SK-N-SH (cell line): Measurements from ENCODE around the gene MX2. TPM values are rescaled to one million over a fixed set of nuclear protein-coding genes. Genes with fewer than 3 reads are reported as not detected.

Experiments used
- CTCF ChIA-PET: fragments of 300-600, 350-600 bp; formaldehyde crosslinking; extraction: SDS; loops from one replicate; lab custom pipeline; 2021; lab: Yijun Ruan, JAX
- POLR2A ChIA-PET: fragments of 350-600 bp; sonication (Branson Sonifier 250); formaldehyde crosslinking; extraction: SDS; loops from one replicate; lab custom pipeline; 2020; ENCODE audit warnings: antibody characterized with exemption, inconsistent platforms; lab: Yijun Ruan, JAX
- DNase-seq: peaks from one replicate; pipeline ENCODE4 v3.0.0; 2012
- H2AFZ ChIP-seq: fragments of 200-600 bp; sonication (generic); 2 replicates; pipeline ENCODE4 v1.8.1; 2016; ENCODE audit warnings: antibody characterized with exemption, mild to moderate bottlenecking, low read depth
- H3F3A ChIP-seq: fragments of 200-600 bp; sonication (generic); replicated peaks from 2 replicates; pipeline ENCODE3; 2016; ENCODE audit warnings: antibody characterized with exemption, mild to moderate bottlenecking; ENCODE audit not compliant: insufficient read depth
- H3K27ac ChIP-seq, 2 experiments: fragments of 200-500 bp in 1 of 2; fragments of 200-600 bp in 1 of 2; sonication (Bioruptor generic) in 1 of 2; sonication (generic), shearing (Covaris generic) in 1 of 2; 2 replicates each; pipeline versions ENCODE4 v1.5.1 to v1.6.1; 2014 to 2016; ENCODE audit warnings: low read depth in 2 of 2, inconsistent platforms in 1 of 2, low read length in 1 of 2, mild to moderate bottlenecking in 1 of 2, mixed read lengths in 1 of 2
- H3K27me3 ChIP-seq: fragments of 200-600 bp; sonication (generic), shearing (Covaris generic); 2 replicates; pipeline ENCODE4 v1.6.1; 2016; ENCODE audit warnings: mixed run types; ENCODE audit not compliant: insufficient read depth
- H3K36me3 ChIP-seq, 2 experiments: fragments of 200-500 bp in 1 of 2; fragments of 200-600 bp in 1 of 2; sonication (Bioruptor generic) in 1 of 2; sonication (generic) in 1 of 2; replicated peaks in 1 of 2; 2 replicates each; pipeline versions ENCODE3 to v1.5.1; 2014 to 2016; ENCODE audit warnings: low read length in 1 of 2, mild to moderate bottlenecking in 1 of 2; ENCODE audit not compliant: insufficient read depth in 2 of 2, control insufficient read depth in 1 of 2
- H3K4me1 ChIP-seq, 2 experiments: fragments of 200-500 bp in 1 of 2; fragments of 200-600 bp in 1 of 2; sonication (Bioruptor generic) in 1 of 2; sonication (generic), shearing (Covaris generic) in 1 of 2; 2 replicates each; pipeline versions ENCODE4 v1.5.1 to v1.6.1; 2014 to 2016; ENCODE audit warnings: low read depth in 1 of 2, low read length in 1 of 2, mixed run types in 1 of 2; ENCODE audit not compliant: insufficient read depth in 2 of 2, control insufficient read depth in 1 of 2
- H3K4me2 ChIP-seq: fragments of 200-600 bp; sonication (generic), shearing (Covaris generic); 2 replicates; pipeline ENCODE4 v1.6.1; 2017; ENCODE audit warnings: mixed run types
- H3K4me3 ChIP-seq, 2 experiments: fragments of 200-500 bp in 1 of 2; fragments of 200-600 bp in 1 of 2; sonication (Bioruptor generic) in 1 of 2; sonication (generic), shearing (Covaris generic) in 1 of 2; 2 replicates each; pipeline versions ENCODE4 v1.5.1 to v1.8.1; 2014 to 2016; ENCODE audit warnings: low read depth in 2 of 2, inconsistent platforms in 1 of 2, low read length in 1 of 2, mild to moderate bottlenecking in 1 of 2, mixed read lengths in 1 of 2, moderate library complexity in 1 of 2
- H3K79me2 ChIP-seq: fragments of 200-600 bp; sonication (generic); 2 replicates; pipeline ENCODE4 v1.8.1; 2017; ENCODE audit warnings: mild to moderate bottlenecking; ENCODE audit not compliant: insufficient read depth
- H3K9ac ChIP-seq: fragments of 200-600 bp; sonication (generic); 2 replicates; pipeline ENCODE4 v1.6.1; 2017; ENCODE audit warnings: mixed run types
- H3K9me2 ChIP-seq: fragments of 200-600 bp; sonication (generic); 2 replicates; pipeline ENCODE4 v1.6.1; 2017; ENCODE audit warnings: mixed run types
- H3K9me3 ChIP-seq: fragments of 200-600 bp; sonication (generic); 2 replicates; pipeline ENCODE4 v1.6.1; 2017; ENCODE audit warnings: mixed run types, mild to moderate bottlenecking, moderate library complexity
- H4K20me1 ChIP-seq: fragments of 200-600 bp; sonication (generic); 2 replicates; pipeline ENCODE4 v1.6.1; 2017; ENCODE audit warnings: mild to moderate bottlenecking, mixed run types; ENCODE audit not compliant: insufficient read depth
- ELF1 ChIP-seq: IDR thresholded peaks from 2 replicates; pipeline ENCODE4 v1.4.0; 2012
- EP300 ChIP-seq, 2 experiments: IDR thresholded peaks; 2 replicates each; pipeline versions ENCODE4 v1.4.0 to v1.6.1; 2012; ENCODE audit warnings: borderline replicate concordance in 1 of 2, low read depth in 1 of 2, low read length in 1 of 2
- GATA2 ChIP-seq: sonication (generic); formaldehyde crosslinking; IDR thresholded peaks from 2 replicates; pipeline ENCODE4 v1.5.0; 2020; ENCODE audit warnings: mild to moderate bottlenecking, missing genetic modification reagents
- JUND ChIP-seq: IDR thresholded peaks from 2 replicates; pipeline ENCODE4 v1.4.0; 2012
- MEF2A ChIP-seq: IDR thresholded peaks from 2 replicates; pipeline ENCODE4 v1.4.0; 2012; ENCODE audit warnings: low read depth, borderline replicate concordance
- MXI1 ChIP-seq: IDR thresholded peaks from 2 replicates; pipeline ENCODE4 v1.6.1; 2012; ENCODE audit warnings: mild to moderate bottlenecking, low read depth, low read length, improper control_type of control experiment
- NRF1 ChIP-seq: IDR thresholded peaks from 2 replicates; pipeline ENCODE4 v1.6.1; 2012; ENCODE audit warnings: low read depth, mild to moderate bottlenecking, low read length
- PBX3 ChIP-seq: IDR thresholded peaks from 2 replicates; pipeline ENCODE4; 2012
- RCOR1 ChIP-seq: fragments of 150-350 bp; IDR thresholded peaks from 2 replicates; pipeline ENCODE4 v1.6.1; 2017; ENCODE audit warnings: antibody characterized with exemption, low read length
- REST ChIP-seq: IDR thresholded peaks from 2 replicates; pipeline ENCODE4 v1.6.1; 2012; ENCODE audit warnings: mild to moderate bottlenecking, low read depth, low read length, moderate library complexity
- RFX5 ChIP-seq: IDR thresholded peaks from 2 replicates; pipeline ENCODE4 v1.6.1; 2012; ENCODE audit warnings: mild to moderate bottlenecking, improper control_type of control experiment, low read length
- RXRA ChIP-seq: IDR thresholded peaks from 2 replicates; pipeline ENCODE4 v1.4.0; 2012; ENCODE audit warnings: low read depth, mild to moderate bottlenecking, borderline replicate concordance
- USF1 ChIP-seq: IDR thresholded peaks from 2 replicates; pipeline ENCODE4 v1.4.0; 2012; ENCODE audit warnings: low read depth, borderline replicate concordance
- YY1 ChIP-seq: IDR thresholded peaks from 2 replicates; pipeline ENCODE4 v1.4.0; 2012; ENCODE audit warnings: low read depth, mild to moderate bottlenecking
- ZBTB33 ChIP-seq: IDR thresholded peaks from 2 replicates; pipeline ENCODE4 v1.4.0; 2012; ENCODE audit warnings: low read depth, borderline replicate concordance
- WGBS: methylation state at CpG from one replicate; pipeline ENCODE4 v1.1.6; 2017; ENCODE audit warnings: low lambda C conversion rate; 5-methylcytosine and 5-hydroxymethylcytosine counted together
- polyA plus RNA-seq, 3 experiments: library from polyadenylated mRNA; depleted of rRNA; stranded (reverse); fragments of >200 nt; gene quantifications; 2 replicates each; pipeline ENCODE4 v1.2.3, GENCODE V29; 2012
- TF ChIP-seq, protein P1 (sequence below): fragments of 150-350 bp; IDR thresholded peaks from 2 replicates; pipeline ENCODE4 v1.6.1; 2016; ENCODE audit warnings: mild to moderate bottlenecking, low read depth, low read length
- TF ChIP-seq, protein P2 (sequence below): fragments of 150-350 bp; IDR thresholded peaks from 2 replicates; pipeline ENCODE4 v1.6.1; 2017; ENCODE audit warnings: antibody characterized with exemption, low read length, low read depth, borderline replicate concordance

The MX2 gene
- polyA plus RNA-seq, 1 of the 3 experiments (the other 2 are of a cell fraction), result 0.08 TPM

DNA sequence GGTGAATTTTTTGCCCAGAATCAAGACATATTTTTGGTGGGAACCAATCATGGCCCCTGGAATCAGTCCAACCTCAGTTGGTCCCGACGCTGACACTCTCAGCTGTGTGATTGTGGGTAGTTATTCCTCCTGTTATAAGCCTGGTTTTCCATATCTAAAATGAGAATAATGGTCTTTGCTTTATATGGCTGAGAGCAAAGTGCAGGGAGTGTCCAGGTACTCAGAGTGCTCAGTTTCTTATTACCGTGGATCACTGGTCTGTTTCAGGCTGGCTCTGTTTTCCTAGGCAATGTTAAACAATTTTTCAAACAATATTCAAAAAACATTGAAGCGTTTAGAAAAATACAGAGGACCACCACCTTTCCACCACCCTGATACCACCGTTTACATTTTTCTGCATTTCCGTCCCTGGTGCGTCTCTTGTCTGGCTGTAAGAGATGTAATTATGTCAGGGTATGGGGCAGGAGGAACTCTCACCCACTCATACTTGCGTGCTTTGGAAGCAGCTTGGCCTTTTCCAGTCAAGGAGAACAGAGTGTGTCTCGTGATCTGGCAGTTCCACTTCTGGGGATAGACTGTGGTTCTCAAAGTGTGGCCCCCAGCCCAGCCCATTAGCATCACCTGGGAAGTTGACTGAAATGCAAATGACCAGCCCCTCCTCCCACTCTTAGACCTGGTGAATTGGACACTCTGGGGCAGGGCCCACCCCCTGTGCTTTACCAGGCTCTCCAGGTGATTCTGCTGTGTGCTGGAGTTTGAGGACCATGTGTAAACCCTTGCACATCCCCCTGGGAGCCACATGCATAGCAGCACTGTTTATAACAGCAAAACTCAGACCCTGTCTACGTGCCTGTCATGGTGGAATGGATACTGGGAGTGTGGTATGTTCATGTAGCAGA lies 71.0 kb downstream of the MX2 start (continued):
- no peak for TF ChIP-seq MEF2A
- no peak for TF ChIP-seq RFX5
- no peak for TF ChIP-seq JUND

DNA sequence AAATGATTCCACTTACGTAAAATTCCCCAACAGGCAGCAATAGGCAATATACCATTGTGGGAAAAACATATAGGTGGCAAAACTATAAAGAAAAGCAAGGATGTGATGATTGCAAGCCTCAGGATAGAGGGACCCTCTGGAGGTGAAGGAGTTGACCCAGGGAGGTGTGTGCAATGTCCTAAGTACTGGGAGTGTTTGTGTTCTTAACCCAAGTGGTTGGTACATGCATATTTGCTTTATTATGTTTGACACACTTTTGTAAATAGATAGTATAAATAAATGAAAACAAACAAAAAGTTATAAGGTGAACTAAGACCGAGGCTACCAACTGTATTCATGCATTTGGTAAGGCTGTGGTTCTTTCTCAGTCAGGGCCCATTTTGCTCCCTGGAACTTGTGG lies 71.7 kb downstream of the MX2 start:
- Histone ChIP-seq H3K4me2 (no peak overlapping the region), H2AFZ (no peak overlapping the region), H3K4me3 (no peak overlapping the region), H4K20me1 (no peaks in the 10 kb centered on the region), H3K27me3 (0 out of 2 replicates have a peak, but pooled peaks cover under 1% of the 10 kb centered on the region), H3K79me2 (no peaks in the 10 kb centered on the region), H3K36me3 (no peaks in the 10 kb centered on the region), H3K9ac (no peak overlapping the region), H3K27ac (no peak overlapping the region), H3F3A (no peaks in the 10 kb centered on the region), H3K9me3 (peaks cover 6% of the 10 kb centered on the region; the same call in 1 of the 2 replicates), H3K4me1 (no peaks in the 10 kb centered on the region), H3K9me2 (no peaks in the 10 kb centered on the region)
- 52% methylated on average over 2 of the region's 2 CpGs for WGBS
- TF ChIP-seq REST, result no peak
- no peak for TF ChIP-seq USF1
- TF ChIP-seq EP300 (IDR thresholded peaks at IDR 0.05; ENCODE audit: borderline replicate concordance in 1 of 2, low read depth in 1 of 2, low read length in 1 of 2), result no peak
- TF ChIP-seq JUND, result no peak
- TF ChIP-seq ZBTB33, result no peak
- TF ChIP-seq, protein P1, sequence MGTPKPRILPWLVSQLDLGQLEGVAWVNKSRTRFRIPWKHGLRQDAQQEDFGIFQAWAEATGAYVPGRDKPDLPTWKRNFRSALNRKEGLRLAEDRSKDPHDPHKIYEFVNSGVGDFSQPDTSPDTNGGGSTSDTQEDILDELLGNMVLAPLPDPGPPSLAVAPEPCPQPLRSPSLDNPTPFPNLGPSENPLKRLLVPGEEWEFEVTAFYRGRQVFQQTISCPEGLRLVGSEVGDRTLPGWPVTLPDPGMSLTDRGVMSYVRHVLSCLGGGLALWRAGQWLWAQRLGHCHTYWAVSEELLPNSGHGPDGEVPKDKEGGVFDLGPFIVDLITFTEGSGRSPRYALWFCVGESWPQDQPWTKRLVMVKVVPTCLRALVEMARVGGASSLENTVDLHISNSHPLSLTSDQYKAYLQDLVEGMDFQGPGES, result no peak
- no peak for TF ChIP-seq ELF1
- no peak for TF ChIP-seq RCOR1
- TF ChIP-seq, protein P2, sequence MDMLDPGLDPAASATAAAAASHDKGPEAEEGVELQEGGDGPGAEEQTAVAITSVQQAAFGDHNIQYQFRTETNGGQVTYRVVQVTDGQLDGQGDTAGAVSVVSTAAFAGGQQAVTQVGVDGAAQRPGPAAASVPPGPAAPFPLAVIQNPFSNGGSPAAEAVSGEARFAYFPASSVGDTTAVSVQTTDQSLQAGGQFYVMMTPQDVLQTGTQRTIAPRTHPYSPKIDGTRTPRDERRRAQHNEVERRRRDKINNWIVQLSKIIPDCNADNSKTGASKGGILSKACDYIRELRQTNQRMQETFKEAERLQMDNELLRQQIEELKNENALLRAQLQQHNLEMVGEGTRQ, result no peak
- TF ChIP-seq RFX5, result no peak
- no peak for TF ChIP-seq MXI1
- no peak for TF ChIP-seq PBX3
- TF ChIP-seq NRF1, result no peak
- no peak for TF ChIP-seq YY1
- no peak for TF ChIP-seq RXRA
- TF ChIP-seq GATA2 (CRISPR knock-in tag), result no peak
- ChIA-PET CTCF (no interaction called here), POLR2A (no interaction called here)
- no peak for DNase-seq
